A549 (cell line): ENCODE measurements around the gene GRM4. TPM values are rescaled to one million over a fixed set of nuclear protein-coding genes. Genes with fewer than 3 reads are reported as not detected.

ENCODE experiments used
- ATAC-seq, 2 experiments: fragments of 200-7000 bp in 1 of 2; fragments of >200 bp in 1 of 2; cut with Nextera tagmentation in 1 of 2; cut with Tn5 transposase in 1 of 2; 3 replicates each; pipeline versions ENCODE4 v1.8.0 to v1.9.1; 2018 to 2020; ENCODE audit warnings: mild to moderate bottlenecking in 1 of 2, moderate library complexity in 1 of 2
- CTCF ChIA-PET: fragments of 300-600 bp; sonication (Branson Sonifier 250); formaldehyde crosslinking; extraction: SDS; loops from one replicate; lab custom pipeline; 2021; ENCODE audit warnings: antibody characterized with exemption, inconsistent platforms; lab: Yijun Ruan, JAX
- POLR2A ChIA-PET: fragments of 350-600 bp; formaldehyde crosslinking; extraction: SDS; loops from one replicate; lab custom pipeline; 2021; ENCODE audit warnings: antibody characterized with exemption, inconsistent platforms; lab: Yijun Ruan, JAX
- DNase-seq, 2 experiments: peaks; one replicate each; pipeline versions ENCODE4 v3.0.0 to v3.0.0-alpha.2; 2011 to 2016; ENCODE audit warnings: low read depth in 1 of 2, low spot score in 1 of 2
- FAIRE-seq: peaks from 2 replicates; lab custom pipeline; 2011; peaks lifted over from hg19 to GRCh38; lab: Jason Lieb, UNC
- H3K27ac ChIP-seq, 2 experiments: fragments of >200 bp; sonication (Bioruptor Twin); formaldehyde crosslinking; 3 replicates each; pipeline ENCODE4 v1.5.1; 2016 to 2017
- H3K4me1 ChIP-seq: fragments of >200 bp; sonication (Bioruptor Twin); formaldehyde crosslinking; 3 replicates; pipeline ENCODE4 v1.6.1; 2016
- H3K4me2 ChIP-seq: fragments of >200 bp; sonication (Bioruptor Twin); formaldehyde crosslinking; 3 replicates; pipeline ENCODE4 v1.6.1; 2016
- H3K4me3 ChIP-seq: fragments of >200 bp; sonication (Bioruptor Twin); formaldehyde crosslinking; 3 replicates; pipeline ENCODE4 v1.5.1; 2016
- H3K9me3 ChIP-seq: fragments of >200 bp; sonication (Bioruptor Twin); formaldehyde crosslinking; 3 replicates; pipeline ENCODE4 v1.6.1; 2016
- ATOH8 ChIP-seq: fragments of 250-450 bp; sonication (Bioruptor Pico); IDR thresholded peaks from 2 replicates; pipeline ENCODE4 v1.5.0; 2020; ENCODE audit warnings: low read depth, mild to moderate bottlenecking, moderate library complexity
- BHLHE40 ChIP-seq: IDR thresholded peaks from 2 replicates; pipeline ENCODE4 v1.6.1; 2012; ENCODE audit warnings: low read depth, low read length, inconsistent platforms
- CEBPB ChIP-seq, 2 experiments: fragments of >200 bp in 1 of 2; sonication (Bioruptor Twin) in 1 of 2; formaldehyde crosslinking in 1 of 2; IDR thresholded peaks; 2 replicates each; pipeline ENCODE4 v1.6.1; 2012 to 2016
- EHF ChIP-seq: fragments of 250-450 bp; sonication (Bioruptor Pico); IDR thresholded peaks from 2 replicates; pipeline ENCODE4 v1.5.0; 2020; ENCODE audit warnings: mild to moderate bottlenecking
- EHMT2 ChIP-seq: fragments of 200-600 bp; sonication (generic); IDR thresholded peaks from 2 replicates; pipeline ENCODE4 v1.6.1; 2016; ENCODE audit warnings: antibody characterized with exemption, low read depth, mild to moderate bottlenecking, moderate library complexity
- ELK1 ChIP-seq: fragments of 150-350 bp; IDR thresholded peaks from 2 replicates; pipeline ENCODE4 v1.6.1; 2014; ENCODE audit warnings: low read depth, mild to moderate bottlenecking, low read length
- FOSB ChIP-seq: fragments of 250-450 bp; sonication (Bioruptor Pico); IDR thresholded peaks from 2 replicates; pipeline ENCODE4 v1.5.0; 2020; ENCODE audit warnings: mild to moderate bottlenecking, moderate library complexity
- FOXS1 ChIP-seq: fragments of 250-450 bp; sonication (Bioruptor Pico); IDR thresholded peaks from 2 replicates; pipeline ENCODE4 v1.5.0; 2020; ENCODE audit warnings: mild to moderate bottlenecking, moderate library complexity
- HES2 ChIP-seq: fragments of >200 bp; sonication (Bioruptor Twin); formaldehyde crosslinking; IDR thresholded peaks from 2 replicates; pipeline ENCODE4 v1.6.1; 2016
- HEYL ChIP-seq: fragments of 250-450 bp; sonication (Bioruptor Pico); IDR thresholded peaks from 2 replicates; pipeline ENCODE4 v1.8.0; 2021; ENCODE audit warnings: mild to moderate bottlenecking, moderate library complexity
- HOXA7 ChIP-seq: fragments of 250-450 bp; sonication (Bioruptor Pico); IDR thresholded peaks from 2 replicates; pipeline ENCODE4 v1.5.0; 2020; ENCODE audit warnings: mild to moderate bottlenecking, moderate library complexity
- KDM5A ChIP-seq: fragments of 200-600 bp; sonication (generic); IDR thresholded peaks from 2 replicates; pipeline ENCODE4 v1.6.1; 2016; ENCODE audit warnings: antibody characterized with exemption, mild to moderate bottlenecking
- MAFK ChIP-seq: fragments of 450-650 bp; IDR thresholded peaks from 2 replicates; pipeline ENCODE4 v1.6.1; 2014; ENCODE audit not compliant: partially characterized antibody
- NFE2L2 ChIP-seq: fragments of 150-350 bp; conservative IDR thresholded peaks from 2 replicates; pipeline ENCODE4 v1.6.1; 2014; ENCODE audit warnings: low read length
- NR3C1 ChIP-seq: fragments of >200 bp; sonication (Bioruptor Twin); formaldehyde crosslinking; IDR thresholded peaks from 3 replicates; pipeline ENCODE4 v1.6.1; 2017
- PBX3 ChIP-seq: IDR thresholded peaks from 2 replicates; pipeline ENCODE4 v1.6.1; 2012
- PHF8 ChIP-seq: fragments of 200-600 bp; sonication (generic); IDR thresholded peaks from 2 replicates; pipeline ENCODE4 v1.6.1; 2016; ENCODE audit warnings: low read depth, mild to moderate bottlenecking, antibody characterized with exemption, moderate library complexity, borderline replicate concordance
- POLR2A ChIP-seq: IDR thresholded peaks from 2 replicates; pipeline ENCODE4 v1.6.1; 2012; ENCODE audit warnings: mild to moderate bottlenecking, low read length
- POLR2AphosphoS2 ChIP-seq: conservative IDR thresholded peaks from 2 replicates; pipeline ENCODE4 v1.6.1; 2012; ENCODE audit warnings: low read length, improper control_type of control experiment, inconsistent platforms
- REST ChIP-seq: fragments of 200-600 bp; sonication (generic); IDR thresholded peaks from 2 replicates; pipeline ENCODE4 v1.6.1; 2016; ENCODE audit warnings: antibody characterized with exemption, mild to moderate bottlenecking, moderate library complexity
- RNF2 ChIP-seq: fragments of 200-600 bp; sonication (generic); IDR thresholded peaks from 2 replicates; pipeline ENCODE4 v1.6.1; 2016; ENCODE audit warnings: low read depth, mild to moderate bottlenecking, antibody characterized with exemption, moderate library complexity, borderline replicate concordance
- SMC3 ChIP-seq: fragments of >200 bp; sonication (Bioruptor Twin); formaldehyde crosslinking; IDR thresholded peaks from 3 replicates; pipeline ENCODE4 v1.6.1; 2018; ENCODE audit warnings: inconsistent platforms
- SREBF2 ChIP-seq: fragments of 450-650 bp; IDR thresholded peaks from 2 replicates; pipeline ENCODE4 v1.6.1; 2014; ENCODE audit warnings: mild to moderate bottlenecking, moderate library complexity
- TP53 ChIP-seq: fragments of 250-450 bp; sonication (Bioruptor Pico); IDR thresholded peaks from 2 replicates; pipeline ENCODE4 v1.5.0; 2021; ENCODE audit warnings: mild to moderate bottlenecking, moderate library complexity
- ZC3H11A ChIP-seq: fragments of 450-650 bp; IDR thresholded peaks from 2 replicates; pipeline ENCODE4 v1.6.1; 2014; ENCODE audit warnings: antibody characterized with exemption, mild to moderate bottlenecking
- ZNF302 ChIP-seq: fragments of 250-450 bp; sonication (Bioruptor Pico); IDR thresholded peaks from 2 replicates; pipeline ENCODE4 v1.9.0; 2021; ENCODE audit warnings: inconsistent platforms, mild to moderate bottlenecking, moderate library complexity
- ZSCAN20 ChIP-seq: fragments of 250-450 bp; sonication (Bioruptor Pico); IDR thresholded peaks from 2 replicates; pipeline ENCODE4 v1.8.0; 2022; ENCODE audit warnings: mild to moderate bottlenecking, moderate library complexity
- WGBS: methylation state at CpG from one replicate; pipeline ENCODE4 v1.1.6; 2017; ENCODE audit errors: missing lambda C conversion rate; 5-methylcytosine and 5-hydroxymethylcytosine counted together
- polyA plus RNA-seq, 4 experiments: library from polyadenylated mRNA; depleted of rRNA in 3 of 4; stranded (reverse); fragments of >200 nt; fragmentation: RNase III in 1 of 4; extraction: RNeasy Plus Mini Kit Qiagen cat#74134 plus additional on column Dnase treatment in 1 of 4; gene quantifications; 2 replicates in 3 of 4; 3 replicates in 1 of 4; pipeline ENCODE4 v1.2.3, GENCODE V29; 2011 to 2017

GRM4 gene
- polyA plus RNA-seq, 2 of the 4 experiments (the other 2 are of a cell fraction): 0.05 TPM

- no peak for DNase-seq
- ChIA-PET POLR2A (no interaction called here), CTCF (interaction anchor here (0.6 to 8.0 kb wide), 4 partner anchors 10 to 450 kb away, joined by 3 to 123 read pairs (median 3); partner anchors contain the start of gene BAK1)
- 79% methylated on average over 12 of the region's 15 CpGs for WGBS
- no peak overlapping the region for H3K27ac ChIP-seq
- no peak overlapping the region for H3K4me3 ChIP-seq
- H3K9me3 ChIP-seq: no peaks in the 10 kb centered on the region
- ATAC-seq: no peak
- H3K4me2 ChIP-seq: no peak overlapping the region
- FAIRE-seq: no peak
- H3K4me1 ChIP-seq: no peaks in the 10 kb centered on the region
- TF ChIP-seq MAFK (no peak), NFE2L2 (no peak), SMC3 (no peak), PHF8 (no peak), TP53 (CRISPR knock-in tag) (no peak), RNF2 (no peak), FOSB (CRISPR knock-in tag) (no peak), SREBF2 (no peak), HEYL (no peak), REST (no peak), BHLHE40 (no peak), CEBPB (IDR thresholded peaks at IDR 0.05) (no peak), FOXS1 (no peak), ZC3H11A (no peak), POLR2AphosphoS2 (no peak)
Observed at GRCh38 chr6:34029489-34030280, 116.2 kb downstream of the GRM4 start.

GRCh38 chr6:34028691-34029360 is 117.1 kb downstream of the GRM4 start:
- Histone ChIP-seq H3K4me1 (no peaks in the 10 kb centered on the region), H3K4me2 (no peak overlapping the region), H3K9me3 (no peaks in the 10 kb centered on the region), H3K4me3 (no peak overlapping the region), H3K27ac (no peak overlapping the region)
- no peak for TF ChIP-seq EHMT2
- 64% methylated on average over 15 of the region's 18 CpGs for WGBS
- ATAC-seq (no peak), DNase-seq (no peak), FAIRE-seq (no peak)
- POLR2A ChIA-PET: no interaction called here
- CTCF ChIA-PET: interaction anchor here (0.9 to 8.0 kb wide), 14 partner anchors 9 to 262 kb away, joined by 3 to 123 read pairs (median 6); no protein-coding TSS in a partner anchor

GRCh38 chr6:34027939-34028441 is 117.9 kb downstream of the GRM4 start:
- POLR2A ChIA-PET: no interaction called here
- DNase-seq (no peak), ATAC-seq (no peak), FAIRE-seq (no peak)
- Histone ChIP-seq H3K9me3 (no peaks in the 10 kb centered on the region; the same call in 2 of the 3 replicates), H3K27ac (no peak overlapping the region), H3K4me3 (no peak overlapping the region), H3K4me1 (no peaks in the 10 kb centered on the region), H3K4me2 (no peak overlapping the region)
- 72% methylated on average over 24 of the region's 31 CpGs for WGBS
- CTCF ChIA-PET: interaction anchor here (0.6 to 8.0 kb wide), 45 partner anchors 8 to 306 kb away, joined by 3 to 123 read pairs (median 4); no protein-coding TSS in a partner anchor
- TF ChIP-seq POLR2AphosphoS2: no peak
- no peak for TF ChIP-seq PBX3
- no peak for TF ChIP-seq ZNF302 (CRISPR knock-in tag)
- TF ChIP-seq POLR2A: no peak
- TF ChIP-seq ELK1: no peak
- TF ChIP-seq KDM5A: no peak
- no peak for TF ChIP-seq EHF (CRISPR knock-in tag)
- TF ChIP-seq BHLHE40: no peak
- no peak for TF ChIP-seq NR3C1
- no peak for TF ChIP-seq HES2
- TF ChIP-seq NFE2L2: no peak
- no peak for TF ChIP-seq HOXA7 (CRISPR knock-in tag)
- no peak for TF ChIP-seq ATOH8 (CRISPR knock-in tag)
- TF ChIP-seq ZSCAN20: no peak
